Measurements from ENCODE around the gene GPR183. TPM values are rescaled to one million over a fixed set of nuclear protein-coding genes. Genes with fewer than 3 reads are reported as not detected.

Gene GPR183
- total and polyA plus RNA-seq, 12 donors, result 0.94 to 15.0 (median 8.3) TPM

GRCh38 chr13:99298056-99298455, 9.1 kb downstream of the GPR183 start:
- Histone ChIP-seq H3K27me3 (no peaks in the 10 kb centered on the region), H3K4me1 (replicated peaks in 1 of 2) (no peaks in the 10 kb centered on the region), H3K9me3 (replicated peaks in 1 of 3) (no peaks in the 10 kb centered on the region), H3K36me3 (replicated peaks in 1 of 2) (no peaks in the 10 kb centered on the region), H3K4me3 (no peak overlapping the region), H3K27ac (no peak overlapping the region)
- no peak for DNase-seq
- TF ChIP-seq, protein P1, sequence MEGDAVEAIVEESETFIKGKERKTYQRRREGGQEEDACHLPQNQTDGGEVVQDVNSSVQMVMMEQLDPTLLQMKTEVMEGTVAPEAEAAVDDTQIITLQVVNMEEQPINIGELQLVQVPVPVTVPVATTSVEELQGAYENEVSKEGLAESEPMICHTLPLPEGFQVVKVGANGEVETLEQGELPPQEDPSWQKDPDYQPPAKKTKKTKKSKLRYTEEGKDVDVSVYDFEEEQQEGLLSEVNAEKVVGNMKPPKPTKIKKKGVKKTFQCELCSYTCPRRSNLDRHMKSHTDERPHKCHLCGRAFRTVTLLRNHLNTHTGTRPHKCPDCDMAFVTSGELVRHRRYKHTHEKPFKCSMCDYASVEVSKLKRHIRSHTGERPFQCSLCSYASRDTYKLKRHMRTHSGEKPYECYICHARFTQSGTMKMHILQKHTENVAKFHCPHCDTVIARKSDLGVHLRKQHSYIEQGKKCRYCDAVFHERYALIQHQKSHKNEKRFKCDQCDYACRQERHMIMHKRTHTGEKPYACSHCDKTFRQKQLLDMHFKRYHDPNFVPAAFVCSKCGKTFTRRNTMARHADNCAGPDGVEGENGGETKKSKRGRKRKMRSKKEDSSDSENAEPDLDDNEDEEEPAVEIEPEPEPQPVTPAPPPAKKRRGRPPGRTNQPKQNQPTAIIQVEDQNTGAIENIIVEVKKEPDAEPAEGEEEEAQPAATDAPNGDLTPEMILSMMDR (IDR thresholded peaks at IDR 0.05), result no peak
- TF ChIP-seq POLR2A (IDR thresholded peaks at IDR 0.05), result no peak
- intact Hi-C loops (cut with DNase I), result no loop called here
- 84 to 94% (median 90%) methylated on average over 2 of the region's 2 CpGs for WGBS, 4 donors

DNA sequence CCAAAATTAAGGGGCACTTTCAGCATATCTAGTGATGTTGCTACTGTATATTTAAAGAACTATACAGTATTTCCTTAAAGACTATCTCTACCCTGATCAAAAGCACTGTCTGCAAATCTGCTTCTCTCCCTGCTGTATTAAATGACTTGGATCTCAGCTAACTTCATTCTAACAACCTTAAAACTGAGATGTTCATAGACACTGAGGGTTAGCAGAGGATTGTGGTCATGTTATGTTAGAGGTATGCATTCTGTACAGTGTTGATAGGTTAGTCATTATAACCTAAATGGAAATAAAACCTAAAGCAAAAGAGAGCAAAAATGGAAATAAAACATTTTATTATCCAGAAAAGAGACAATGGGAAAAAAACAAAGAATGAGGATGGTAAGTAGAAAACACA, 9.9 kb downstream of the GPR183 start:
- no peaks in the 10 kb centered on the region for H3K36me3 ChIP-seq (replicated peaks in 1 of 2)
- no peak overlapping the region for H3K27ac ChIP-seq
- H3K27me3 ChIP-seq, result no peaks in the 10 kb centered on the region
- no peaks in the 10 kb centered on the region for H3K4me1 ChIP-seq (replicated peaks in 1 of 2)
- intact Hi-C loops (cut with DNase I), result no loop called here
- no peak overlapping the region for H3K4me3 ChIP-seq
- H3K9me3 ChIP-seq (replicated peaks in 1 of 3), result no peaks in the 10 kb centered on the region
- no peak for DNase-seq
- no peak for TF ChIP-seq POLR2A (IDR thresholded peaks at IDR 0.05)
- TF ChIP-seq, protein P1 (IDR thresholded peaks at IDR 0.05), result no peak

GRCh38 chr13:99296398-99296797, 10.8 kb downstream of the GPR183 start:
- no peaks in the 10 kb centered on the region for H3K9me3 ChIP-seq (replicated peaks in 1 of 3)
- intact Hi-C loops (cut with DNase I), result no loop called here
- H3K27me3 ChIP-seq, result no peaks in the 10 kb centered on the region
- no peak overlapping the region for H3K4me3 ChIP-seq
- H3K4me1 ChIP-seq (replicated peaks in 1 of 2), result no peaks in the 10 kb centered on the region
- no peaks in the 10 kb centered on the region for H3K36me3 ChIP-seq (replicated peaks in 1 of 2)
- 72 to 96% (median 79%) methylated on average over 4 of the region's 4 CpGs for WGBS, 4 donors
- DNase-seq, result no peak
- no peak for TF ChIP-seq POLR2A (IDR thresholded peaks at IDR 0.05)
- TF ChIP-seq, protein P1 (IDR thresholded peaks at IDR 0.05), result no peak
- peak overlapping the region in 1 of 5 donors; percentile 53 for H3K27ac ChIP-seq

DNA sequence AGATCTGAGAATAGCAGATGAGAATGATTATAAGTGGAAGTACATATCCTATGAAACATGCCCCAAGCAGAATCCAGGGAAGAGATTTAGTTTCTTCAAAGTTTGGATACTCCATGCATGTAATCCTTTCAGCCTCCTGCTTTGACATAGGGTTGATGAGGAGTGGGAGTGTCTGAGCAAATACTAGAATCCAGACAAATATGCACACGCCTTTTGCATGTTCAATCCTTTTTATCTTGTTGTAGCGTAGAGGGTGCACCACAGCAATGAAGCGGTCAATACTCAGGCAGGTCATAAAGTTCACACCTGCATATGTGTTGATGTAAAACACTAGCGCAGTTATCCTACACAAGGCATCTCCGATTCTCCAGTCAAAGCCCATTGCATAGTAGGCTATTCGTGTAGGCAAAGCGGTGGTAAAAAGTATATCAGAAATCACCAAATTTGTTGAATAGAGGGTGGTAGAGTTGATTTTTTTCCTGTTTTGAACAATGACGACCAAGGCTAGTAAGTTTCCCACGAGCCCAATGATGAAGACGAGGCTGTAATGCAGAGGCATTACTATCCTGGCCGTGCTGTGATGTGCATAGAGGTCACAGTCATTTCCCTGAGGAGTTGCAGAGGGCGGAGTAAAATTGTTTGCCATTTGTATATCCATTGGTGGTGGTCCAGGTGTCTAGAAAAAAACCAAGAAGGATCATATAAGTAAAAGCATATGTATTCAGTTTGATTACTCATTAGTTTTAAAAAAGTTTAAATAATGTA, 11.5 kb downstream of the GPR183 start:
- no peaks in the 10 kb centered on the region for H3K9me3 ChIP-seq (replicated peaks in 1 of 3)
- intact Hi-C loops (cut with DNase I), result no loop called here
- H3K4me3 ChIP-seq, result no peak overlapping the region
- no peaks in the 10 kb centered on the region for H3K4me1 ChIP-seq (replicated peaks in 1 of 2)
- H3K27ac ChIP-seq, result peak overlapping the region in 1 of 5 donors; percentile 53
- no peaks in the 10 kb centered on the region for H3K27me3 ChIP-seq
- H3K36me3 ChIP-seq (replicated peaks in 1 of 2), result no peaks in the 10 kb centered on the region
- TF ChIP-seq, protein P1 (IDR thresholded peaks at IDR 0.05), result no peak
- TF ChIP-seq POLR2A (IDR thresholded peaks at IDR 0.05), result no peak
- 91 to 96% (median 94%) methylated on average over 12 of the region's 12 CpGs for WGBS, 4 donors
- no peak for DNase-seq

All from adrenal gland (tissue), 12 donors.